IMR-90 (cell line): ENCODE measurements around the gene FAM227B. TPM values are rescaled to one million over a fixed set of nuclear protein-coding genes. Genes with fewer than 3 reads are reported as not detected.

ENCODE experiments used
- ATAC-seq: fragments of 200-7000 bp; cut with Tn5 transposase; 2 replicates; pipeline ENCODE4 v1.9.1; 2020; ENCODE audit warnings: low read depth, mild to moderate bottlenecking, moderate library complexity
- BruUV-seq: library from RNA; stranded (reverse); fragments of 400-500 nt; replicated peaks from 2 replicates; lab custom pipeline; 2021; lab: Mats Ljungman, UMichigan
- CTCF ChIA-PET: fragments of 300-600 bp; formaldehyde crosslinking; extraction: SDS; loops from one replicate; lab custom pipeline; 2021; ENCODE audit warnings: antibody characterized with exemption; lab: Yijun Ruan, JAX
- POLR2A ChIA-PET: fragments of 300-600 bp; sonication (Branson Sonifier 250); formaldehyde crosslinking; loops from one replicate; lab custom pipeline; 2022; ENCODE audit warnings: antibody characterized with exemption; ENCODE audit not compliant: unreplicated experiment; lab: Charles Lee
- DNase-seq: peaks from one replicate; pipeline ENCODE4 v3.0.0; 2013
- H2AFZ ChIP-seq: replicated peaks from 2 replicates; pipeline ENCODE3; 2013; ENCODE audit warnings: low read length, mild to moderate bottlenecking; ENCODE audit not compliant: poor library complexity
- H2AK5ac ChIP-seq: 2 replicates; pipeline ENCODE4 v1.6.1; 2013; ENCODE audit warnings: low read depth, low read length, inconsistent platforms
- H2AK9ac ChIP-seq: replicated peaks from 2 replicates; pipeline ENCODE3; 2013; ENCODE audit warnings: mild to moderate bottlenecking, low read depth, low read length, moderate library complexity; ENCODE audit not compliant: poor library complexity
- H2BK120ac ChIP-seq: 2 replicates; pipeline ENCODE4 v1.6.1; 2013; ENCODE audit warnings: low read depth, low read length, inconsistent platforms
- H2BK15ac ChIP-seq: 3 replicates; pipeline ENCODE4 v1.6.1; 2013; ENCODE audit warnings: low read depth, low read length, inconsistent platforms
- H2BK20ac ChIP-seq: 2 replicates; pipeline ENCODE4 v1.6.1; 2013; ENCODE audit warnings: low read depth, mild to moderate bottlenecking, inconsistent platforms, low read length, moderate library complexity
- H2BK5ac ChIP-seq: 2 replicates; pipeline ENCODE4 v1.6.1; 2013; ENCODE audit warnings: mild to moderate bottlenecking, low read depth, low read length, inconsistent platforms; ENCODE audit not compliant: poor library complexity, severe bottlenecking
- H3K14ac ChIP-seq: replicated peaks from 2 replicates; pipeline ENCODE4 v1.6.1; 2013; ENCODE audit warnings: low read depth, low read length, inconsistent platforms
- H3K18ac ChIP-seq: 2 replicates; pipeline ENCODE4 v1.6.1; 2013; ENCODE audit warnings: low read depth, low read length, control low read depth
- H3K23ac ChIP-seq: 2 replicates; pipeline ENCODE4 v1.6.1; 2013; ENCODE audit warnings: low read depth, low read length, inconsistent platforms
- H3K27ac ChIP-seq: 2 replicates; pipeline ENCODE4 v1.5.1; 2013; ENCODE audit warnings: mild to moderate bottlenecking, control low read depth, low read length; ENCODE audit not compliant: insufficient read depth
- H3K27me3 ChIP-seq: 2 replicates; pipeline ENCODE4 v1.6.1; 2013; ENCODE audit warnings: low read length; ENCODE audit not compliant: control insufficient read depth, insufficient read depth
- H3K36me3 ChIP-seq: 2 replicates; pipeline ENCODE4 v1.6.1; 2013; ENCODE audit warnings: low read length, mixed read lengths; ENCODE audit not compliant: control insufficient read depth, insufficient read depth
- H3K4ac ChIP-seq: 2 replicates; pipeline ENCODE4 v1.6.1; 2013; ENCODE audit warnings: low read depth, low read length, inconsistent platforms
- H3K4me1 ChIP-seq: 2 replicates; pipeline ENCODE4 v1.6.1; 2013; ENCODE audit warnings: low read length, mixed read lengths; ENCODE audit not compliant: control insufficient read depth, insufficient read depth
- H3K4me2 ChIP-seq: 2 replicates; pipeline ENCODE4 v1.6.1; 2013; ENCODE audit warnings: low read depth, mild to moderate bottlenecking, control low read depth, low read length, moderate library complexity
- H3K4me3 ChIP-seq: 2 replicates; pipeline ENCODE4 v1.5.1; 2013; ENCODE audit warnings: low read depth, mild to moderate bottlenecking, control low read depth, low read length, moderate library complexity; ENCODE audit not compliant: insufficient read depth
- H3K56ac ChIP-seq: 2 replicates; pipeline ENCODE4 v1.6.1; 2013; ENCODE audit warnings: low read length, inconsistent platforms; ENCODE audit not compliant: insufficient read depth; ENCODE audit errors: extremely low read depth
- H3K79me1 ChIP-seq, 2 experiments: 2 replicates each; pipeline ENCODE4 v1.6.1; 2013; ENCODE audit warnings: low read length in 2 of 2, inconsistent platforms in 1 of 2, low read depth in 1 of 2
- H3K9ac ChIP-seq: 2 replicates; pipeline ENCODE4 v1.6.1; 2013; ENCODE audit warnings: low read depth, low read length, control low read depth
- H3K9me1 ChIP-seq: 2 replicates; pipeline ENCODE4 v1.6.1; 2013; ENCODE audit warnings: low read length, inconsistent platforms; ENCODE audit not compliant: insufficient read depth
- H3K9me3 ChIP-seq: 2 replicates; pipeline ENCODE4 v1.6.1; 2013; ENCODE audit warnings: low read length; ENCODE audit not compliant: control insufficient read depth, insufficient read depth
- H4K20me1 ChIP-seq: 2 replicates; pipeline ENCODE4 v1.6.1; 2013; ENCODE audit warnings: low read length, inconsistent platforms; ENCODE audit not compliant: insufficient read depth
- H4K5ac ChIP-seq: 2 replicates; pipeline ENCODE4 v1.6.1; 2013; ENCODE audit warnings: mild to moderate bottlenecking, low read depth, low read length, control low read depth
- H4K8ac ChIP-seq, 2 experiments: 2 replicates each; pipeline ENCODE4 v1.6.1; 2013; ENCODE audit warnings: low read depth in 2 of 2, low read length in 2 of 2, control low read depth in 1 of 2, inconsistent platforms in 1 of 2
- H4K91ac ChIP-seq: 2 replicates; pipeline ENCODE4 v1.6.1; 2013; ENCODE audit warnings: low read depth, low read length, inconsistent platforms; ENCODE audit not compliant: insufficient read depth
- BHLHE40 ChIP-seq: fragments of 150-350 bp; IDR thresholded peaks from 2 replicates; pipeline ENCODE4 v1.6.1; 2016; ENCODE audit warnings: mild to moderate bottlenecking, low read depth, low read length
- CHD1 ChIP-seq: IDR thresholded peaks from 2 replicates; pipeline ENCODE4 v1.6.1; 2012; ENCODE audit warnings: low read depth, low read length, improper control_type of control experiment
- MAFK ChIP-seq: IDR thresholded peaks from 2 replicates; pipeline ENCODE4 v1.6.1; 2012; ENCODE audit warnings: low read depth, low read length, improper control_type of control experiment
- MAZ ChIP-seq: IDR thresholded peaks from 2 replicates; pipeline ENCODE4 v1.6.1; 2012; ENCODE audit warnings: low read depth, mild to moderate bottlenecking, low read length, improper control_type of control experiment, moderate library complexity, borderline replicate concordance
- MXI1 ChIP-seq: IDR thresholded peaks from 2 replicates; pipeline ENCODE4 v1.6.1; 2012; ENCODE audit warnings: low read depth, mild to moderate bottlenecking, low read length, moderate library complexity, borderline replicate concordance
- NFE2L2 ChIP-seq: fragments of 150-350 bp; IDR thresholded peaks from 2 replicates; pipeline ENCODE4 v1.6.1; 2016; ENCODE audit warnings: low read depth, mild to moderate bottlenecking, low read length
- POLR2A ChIP-seq: IDR thresholded peaks from 2 replicates; pipeline ENCODE4 v1.6.1; 2012; ENCODE audit warnings: mild to moderate bottlenecking, low read depth, low read length
- RAD21 ChIP-seq: IDR thresholded peaks from 2 replicates; pipeline ENCODE4 v1.6.1; 2012; ENCODE audit warnings: low read length, improper control_type of control experiment
- RCOR1 ChIP-seq: IDR thresholded peaks from 2 replicates; pipeline ENCODE4 v1.6.1; 2012; ENCODE audit warnings: mild to moderate bottlenecking, low read length, improper control_type of control experiment; ENCODE audit not compliant: insufficient replicate concordance
- RFX5 ChIP-seq: IDR thresholded peaks from 2 replicates; pipeline ENCODE4 v1.8.0; 2012; ENCODE audit warnings: low read depth, mild to moderate bottlenecking, low read length, moderate library complexity
- SMC3 ChIP-seq: fragments of 150-350 bp; IDR thresholded peaks from 2 replicates; pipeline ENCODE4 v1.6.1; 2016; ENCODE audit warnings: low read depth, mild to moderate bottlenecking, antibody characterized with exemption, low read length, moderate library complexity
- WGBS, 2 experiments: methylation state at CpG; one replicate each; pipeline versions ENCODE4 v1.1.5 to v1.1.7; 2013; ENCODE audit warnings: missing lambda C conversion rate in 2 of 2; ENCODE audit not compliant: insufficient read length in 1 of 2; ENCODE audit errors: extremely low coverage in 2 of 2; 5-methylcytosine and 5-hydroxymethylcytosine counted together
- dilution Hi-C: fragments of 300-500 bp; cut with HindIII; formaldehyde crosslinking; loops from one replicate; pipeline ENCODE4 v1.14.3; 2018; ENCODE audit warnings: low sequenced_read_pairs; ENCODE audit not compliant: unreplicated experiment
- in situ Hi-C: fragments of 300-500 bp; cut with MboI; formaldehyde crosslinking; loops from 3 replicates; pipeline ENCODE4 v1.14.3; 2019; ENCODE audit warnings: low sequenced_read_pairs, inconsistent platforms, mixed read lengths
- intact Hi-C: fragments of 100-400 bp; cut with micrococcal nuclease; formaldehyde crosslinking; loops from 2 replicates; pipeline ENCODE4 v1.10.0; 2022
- polyA plus RNA-seq, 3 experiments: library from polyadenylated mRNA; depleted of rRNA; stranded (reverse); fragments of >200 nt; gene quantifications; 2 replicates each; pipeline ENCODE4 v1.2.3, GENCODE V29; 2012; ENCODE audit warnings: low replicate concordance in 1 of 3
- total RNA-seq: library from RNA; depleted of rRNA; stranded (reverse); fragments of >200 nt; gene quantifications from 2 replicates; pipeline ENCODE4 v1.2.3, GENCODE V29; 2012
- TF ChIP-seq, protein P1 (sequence below): fragments of 150-350 bp; IDR thresholded peaks from 2 replicates; pipeline ENCODE4 v1.6.1; 2016; ENCODE audit warnings: low read depth, mild to moderate bottlenecking, low read length, moderate library complexity, borderline replicate concordance
- TF ChIP-seq, protein P2 (sequence below): fragments of 150-350 bp; IDR thresholded peaks from 2 replicates; pipeline ENCODE4 v1.6.1; 2017; ENCODE audit warnings: mild to moderate bottlenecking, antibody characterized with exemption, low read length, low read depth
- TF ChIP-seq, protein P3 (sequence below): conservative IDR thresholded peaks from 2 replicates; pipeline ENCODE4 v1.5.1; 2012; ENCODE audit warnings: mild to moderate bottlenecking, low read depth, low read length, improper control_type of control experiment

The FAM227B gene
- total and polyA plus RNA-seq, 2 of the 4 experiments (the other 2 are of a cell fraction) = 1.8 to 3.0 TPM

DNA sequence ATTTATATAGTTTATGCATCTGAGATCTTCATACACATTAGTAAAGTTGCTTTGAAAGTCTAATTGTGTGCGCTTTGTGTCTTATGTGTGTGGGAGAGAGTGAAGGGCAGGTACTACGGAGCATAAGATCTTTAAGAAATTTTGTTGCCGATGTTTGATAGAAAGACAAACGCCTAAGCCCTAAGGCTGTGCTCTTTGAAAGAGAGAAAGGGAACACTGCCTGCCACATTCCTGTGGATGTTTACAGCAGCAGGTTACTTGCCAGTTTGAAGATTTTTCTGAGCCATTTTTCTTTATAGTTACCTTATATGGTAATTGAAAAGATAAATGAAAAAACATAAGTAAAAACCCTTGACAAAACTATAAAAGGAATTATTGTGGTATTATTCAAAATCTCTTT is 17.2 kb upstream of the FAM227B start:
- Histone ChIP-seq H2AFZ (no peak overlapping the region), H3K27me3 (no peaks in the 10 kb centered on the region), H3K9me3 (no peaks in the 10 kb centered on the region), H2BK15ac (no peak overlapping the region), H2AK9ac (no peak overlapping the region), H3K18ac (no peak overlapping the region), H2BK5ac (no peak overlapping the region), H3K56ac (no peak overlapping the region), H4K91ac (no peak overlapping the region), H2BK120ac (no peak overlapping the region), H3K9ac (no peak overlapping the region), H3K9me1 (no peaks in the 10 kb centered on the region), H2BK20ac (no peak overlapping the region), H4K8ac (no peak overlapping the region), H3K4ac (no peak overlapping the region), H3K4me3 (no peak overlapping the region), H2AK5ac (no peak overlapping the region), H4K20me1 (no peaks in the 10 kb centered on the region), H3K14ac (no peak overlapping the region), H3K36me3 (peaks cover 17% of the 10 kb centered on the region), H3K4me1 (peaks cover 3% of the 10 kb centered on the region; the same call in 1 of the 2 replicates), H3K4me2 (no peak overlapping the region), H3K27ac (no peak overlapping the region), H4K5ac (no peak overlapping the region), H3K23ac (no peak overlapping the region), H3K79me1 (peaks cover 9 to 16% of the 10 kb centered on the region in 2 experiments; a peak in 2 of 4 replicates)
- CTCF ChIA-PET = no interaction called here
- POLR2A ChIA-PET = no interaction called here
- intact Hi-C loops = no loop called here
- ATAC-seq (no peak), DNase-seq (no peak)
- in situ Hi-C loops = no loop called here
- no TSS peak for BruUV-seq
- 100% methylated on average over 1 of the region's 4 CpGs; no CpG with 5 or more reads in 1 of the 2 experiments for WGBS, 2 experiments
- dilution Hi-C loops = no loop called here
- no peak for TF ChIP-seq SMC3
- TF ChIP-seq NFE2L2 = no peak
- no peak for TF ChIP-seq CHD1
- TF ChIP-seq POLR2A = no peak
- no peak for TF ChIP-seq MAZ
- TF ChIP-seq, protein P1, sequence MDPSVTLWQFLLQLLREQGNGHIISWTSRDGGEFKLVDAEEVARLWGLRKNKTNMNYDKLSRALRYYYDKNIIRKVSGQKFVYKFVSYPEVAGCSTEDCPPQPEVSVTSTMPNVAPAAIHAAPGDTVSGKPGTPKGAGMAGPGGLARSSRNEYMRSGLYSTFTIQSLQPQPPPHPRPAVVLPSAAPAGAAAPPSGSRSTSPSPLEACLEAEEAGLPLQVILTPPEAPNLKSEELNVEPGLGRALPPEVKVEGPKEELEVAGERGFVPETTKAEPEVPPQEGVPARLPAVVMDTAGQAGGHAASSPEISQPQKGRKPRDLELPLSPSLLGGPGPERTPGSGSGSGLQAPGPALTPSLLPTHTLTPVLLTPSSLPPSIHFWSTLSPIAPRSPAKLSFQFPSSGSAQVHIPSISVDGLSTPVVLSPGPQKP = no peak
- no peak for TF ChIP-seq RAD21
- TF ChIP-seq, protein P2, sequence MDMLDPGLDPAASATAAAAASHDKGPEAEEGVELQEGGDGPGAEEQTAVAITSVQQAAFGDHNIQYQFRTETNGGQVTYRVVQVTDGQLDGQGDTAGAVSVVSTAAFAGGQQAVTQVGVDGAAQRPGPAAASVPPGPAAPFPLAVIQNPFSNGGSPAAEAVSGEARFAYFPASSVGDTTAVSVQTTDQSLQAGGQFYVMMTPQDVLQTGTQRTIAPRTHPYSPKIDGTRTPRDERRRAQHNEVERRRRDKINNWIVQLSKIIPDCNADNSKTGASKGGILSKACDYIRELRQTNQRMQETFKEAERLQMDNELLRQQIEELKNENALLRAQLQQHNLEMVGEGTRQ = no peak
- no peak for TF ChIP-seq RCOR1
- TF ChIP-seq, protein P3, sequence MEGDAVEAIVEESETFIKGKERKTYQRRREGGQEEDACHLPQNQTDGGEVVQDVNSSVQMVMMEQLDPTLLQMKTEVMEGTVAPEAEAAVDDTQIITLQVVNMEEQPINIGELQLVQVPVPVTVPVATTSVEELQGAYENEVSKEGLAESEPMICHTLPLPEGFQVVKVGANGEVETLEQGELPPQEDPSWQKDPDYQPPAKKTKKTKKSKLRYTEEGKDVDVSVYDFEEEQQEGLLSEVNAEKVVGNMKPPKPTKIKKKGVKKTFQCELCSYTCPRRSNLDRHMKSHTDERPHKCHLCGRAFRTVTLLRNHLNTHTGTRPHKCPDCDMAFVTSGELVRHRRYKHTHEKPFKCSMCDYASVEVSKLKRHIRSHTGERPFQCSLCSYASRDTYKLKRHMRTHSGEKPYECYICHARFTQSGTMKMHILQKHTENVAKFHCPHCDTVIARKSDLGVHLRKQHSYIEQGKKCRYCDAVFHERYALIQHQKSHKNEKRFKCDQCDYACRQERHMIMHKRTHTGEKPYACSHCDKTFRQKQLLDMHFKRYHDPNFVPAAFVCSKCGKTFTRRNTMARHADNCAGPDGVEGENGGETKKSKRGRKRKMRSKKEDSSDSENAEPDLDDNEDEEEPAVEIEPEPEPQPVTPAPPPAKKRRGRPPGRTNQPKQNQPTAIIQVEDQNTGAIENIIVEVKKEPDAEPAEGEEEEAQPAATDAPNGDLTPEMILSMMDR = no peak
- TF ChIP-seq MXI1 = no peak
- no peak for TF ChIP-seq MAFK
- no peak for TF ChIP-seq RFX5
- TF ChIP-seq BHLHE40 = no peak
